ENCODE results near the gene STK35.

Gene STK35

GRCh38 chr20:2133318-2134183 lies 31.9 kb downstream of the STK35 start:
- H3K27ac Mint-ChIP-seq: no peak overlapping the region
- H3K36me3 Mint-ChIP-seq (ENCODE audit: low read depth): peaks cover 15% of the 10 kb centered on the region
- no peak overlapping the region for H3K4me3 Mint-ChIP-seq
- intact Hi-C loops (cut with micrococcal nuclease): no loop called here
- no peaks in the 10 kb centered on the region for H3K9me3 Mint-ChIP-seq
- no peaks in the 10 kb centered on the region for H3K27me3 Mint-ChIP-seq
- H3K4me1 Mint-ChIP-seq (ENCODE audit: low read depth): peaks cover 51% of the 10 kb centered on the region

DNA sequence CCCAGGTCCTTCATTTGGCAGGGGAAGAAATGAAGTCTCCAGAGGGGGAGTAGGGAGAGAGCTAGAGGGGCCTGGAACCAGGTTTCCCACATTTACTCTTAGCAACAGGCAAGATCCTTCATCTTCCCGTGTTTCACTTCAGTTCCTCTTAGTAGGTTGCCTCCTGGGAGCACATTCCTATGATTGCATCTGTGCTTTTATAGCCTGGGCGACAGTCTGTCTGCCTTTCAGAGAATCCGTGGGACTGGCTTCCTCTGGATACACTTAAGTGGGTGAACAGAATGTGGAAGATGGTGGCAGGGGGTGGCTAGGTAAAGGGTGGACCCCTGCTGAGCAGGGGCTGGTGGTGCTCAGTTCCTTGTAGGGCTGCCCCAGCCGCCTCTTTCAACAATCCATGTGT lies 33.4 kb downstream of the STK35 start:
- H3K27me3 Mint-ChIP-seq: no peaks in the 10 kb centered on the region
- intact Hi-C loops (cut with micrococcal nuclease): no loop called here
- H3K9me3 Mint-ChIP-seq: no peaks in the 10 kb centered on the region
- peaks cover 42% of the 10 kb centered on the region for H3K4me1 Mint-ChIP-seq (ENCODE audit: low read depth)
- H3K27ac Mint-ChIP-seq: no peak overlapping the region
- H3K4me3 Mint-ChIP-seq: no peak overlapping the region
- H3K36me3 Mint-ChIP-seq (ENCODE audit: low read depth): peaks cover 13% of the 10 kb centered on the region

DNA sequence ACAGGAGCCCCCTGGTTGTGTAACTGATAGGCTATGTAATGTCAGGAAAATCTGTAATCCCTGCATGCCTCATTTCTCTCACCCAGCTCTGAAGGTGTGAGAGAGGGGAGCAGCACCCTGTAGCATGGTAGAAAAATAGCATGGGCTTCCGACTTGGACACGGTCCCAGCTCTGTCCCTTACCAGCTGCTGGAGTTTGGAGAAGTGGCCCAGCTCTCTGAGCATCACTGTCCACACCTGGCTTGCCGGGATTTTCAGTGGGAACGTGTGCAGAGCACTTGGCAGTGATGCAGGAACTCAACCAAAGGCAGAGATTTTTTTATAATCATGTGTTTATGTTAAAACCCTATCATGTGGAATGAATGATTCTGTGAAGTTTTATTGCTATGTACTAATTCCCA lies 34.6 kb downstream of the STK35 start:
- intact Hi-C loops (cut with micrococcal nuclease): no loop called here
- Mint-ChIP-seq H3K4me1 (ENCODE audit: low read depth) (peaks cover 34% of the 10 kb centered on the region), H3K36me3 (ENCODE audit: low read depth) (peaks cover 13% of the 10 kb centered on the region), H3K27ac (no peak overlapping the region), H3K9me3 (no peaks in the 10 kb centered on the region), H3K27me3 (no peaks in the 10 kb centered on the region), H3K4me3 (no peak overlapping the region)

GRCh38 chr20:2137552-2138201 lies 36.0 kb downstream of the STK35 start:
- peaks cover 25% of the 10 kb centered on the region for H3K4me1 Mint-ChIP-seq (ENCODE audit: low read depth)

GRCh38 chr20:2138396-2138795 lies 36.8 kb downstream of the STK35 start:
- Mint-ChIP-seq H3K36me3 (ENCODE audit: low read depth) (peaks cover 13% of the 10 kb centered on the region), H3K27ac (no peak overlapping the region), H3K9me3 (no peaks in the 10 kb centered on the region), H3K27me3 (no peaks in the 10 kb centered on the region), H3K4me1 (ENCODE audit: low read depth) (peaks cover 18% of the 10 kb centered on the region), H3K4me3 (no peak overlapping the region)
- intact Hi-C loops (cut with micrococcal nuclease): no loop called here

More at GRCh38 chr20:2137552-2138201, 36.0 kb downstream of the STK35 start:
- Mint-ChIP-seq H3K27ac (no peak overlapping the region), H3K27me3 (no peaks in the 10 kb centered on the region), H3K36me3 (ENCODE audit: low read depth) (peaks cover 13% of the 10 kb centered on the region), H3K9me3 (no peaks in the 10 kb centered on the region), H3K4me3 (no peak overlapping the region)
- intact Hi-C loops (cut with micrococcal nuclease): no loop called here

- H3K4me3 Mint-ChIP-seq: no peak overlapping the region
Measured at GRCh38 chr20:2139250-2139649, 37.6 kb downstream of the STK35 start.

GRCh38 chr20:2139736-2140135 lies 38.1 kb downstream of the STK35 start:
- H3K9me3 Mint-ChIP-seq: no peaks in the 10 kb centered on the region
- H3K4me1 Mint-ChIP-seq (ENCODE audit: low read depth): peaks cover 18% of the 10 kb centered on the region
- H3K36me3 Mint-ChIP-seq (ENCODE audit: low read depth): peaks cover 27% of the 10 kb centered on the region
- no peak overlapping the region for H3K4me3 Mint-ChIP-seq
- no peaks in the 10 kb centered on the region for H3K27me3 Mint-ChIP-seq
- H3K27ac Mint-ChIP-seq: no peak overlapping the region
- intact Hi-C loops (cut with micrococcal nuclease): no loop called here

More at GRCh38 chr20:2139250-2139649, 37.6 kb downstream of the STK35 start:
- intact Hi-C loops (cut with micrococcal nuclease): no loop called here
- H3K4me1 Mint-ChIP-seq (ENCODE audit: low read depth): peaks cover 18% of the 10 kb centered on the region
- peaks cover 22% of the 10 kb centered on the region for H3K36me3 Mint-ChIP-seq (ENCODE audit: low read depth)
- no peak overlapping the region for H3K27ac Mint-ChIP-seq
- H3K9me3 Mint-ChIP-seq: no peaks in the 10 kb centered on the region
- H3K27me3 Mint-ChIP-seq: no peaks in the 10 kb centered on the region

DNA sequence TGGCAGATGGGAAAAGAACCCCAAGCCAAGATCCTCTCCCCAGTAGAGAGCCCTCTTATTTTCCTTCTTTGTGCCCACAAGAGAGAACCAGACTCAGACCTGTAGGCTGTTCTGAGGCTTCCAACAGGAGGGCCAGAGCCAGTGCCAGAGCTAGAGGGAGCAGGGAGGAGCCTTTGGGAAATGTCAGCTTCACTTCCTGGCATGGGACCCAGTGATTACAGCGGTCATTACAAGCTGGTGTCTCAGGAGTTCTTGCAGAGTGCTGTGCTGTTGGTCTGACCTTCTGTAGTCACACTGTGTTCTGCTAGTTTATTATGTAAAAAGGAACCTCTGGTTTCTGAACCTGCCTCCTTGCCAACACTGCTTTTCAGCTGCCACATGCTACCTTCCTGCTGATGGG lies 38.9 kb downstream of the STK35 start:
- Mint-ChIP-seq H3K9me3 (no peaks in the 10 kb centered on the region), H3K36me3 (ENCODE audit: low read depth) (peaks cover 35% of the 10 kb centered on the region), H3K4me1 (ENCODE audit: low read depth) (peaks cover 18% of the 10 kb centered on the region), H3K27ac (no peak overlapping the region), H3K27me3 (no peaks in the 10 kb centered on the region), H3K4me3 (no peak overlapping the region)
- intact Hi-C loops (cut with micrococcal nuclease): no loop called here

DNA sequence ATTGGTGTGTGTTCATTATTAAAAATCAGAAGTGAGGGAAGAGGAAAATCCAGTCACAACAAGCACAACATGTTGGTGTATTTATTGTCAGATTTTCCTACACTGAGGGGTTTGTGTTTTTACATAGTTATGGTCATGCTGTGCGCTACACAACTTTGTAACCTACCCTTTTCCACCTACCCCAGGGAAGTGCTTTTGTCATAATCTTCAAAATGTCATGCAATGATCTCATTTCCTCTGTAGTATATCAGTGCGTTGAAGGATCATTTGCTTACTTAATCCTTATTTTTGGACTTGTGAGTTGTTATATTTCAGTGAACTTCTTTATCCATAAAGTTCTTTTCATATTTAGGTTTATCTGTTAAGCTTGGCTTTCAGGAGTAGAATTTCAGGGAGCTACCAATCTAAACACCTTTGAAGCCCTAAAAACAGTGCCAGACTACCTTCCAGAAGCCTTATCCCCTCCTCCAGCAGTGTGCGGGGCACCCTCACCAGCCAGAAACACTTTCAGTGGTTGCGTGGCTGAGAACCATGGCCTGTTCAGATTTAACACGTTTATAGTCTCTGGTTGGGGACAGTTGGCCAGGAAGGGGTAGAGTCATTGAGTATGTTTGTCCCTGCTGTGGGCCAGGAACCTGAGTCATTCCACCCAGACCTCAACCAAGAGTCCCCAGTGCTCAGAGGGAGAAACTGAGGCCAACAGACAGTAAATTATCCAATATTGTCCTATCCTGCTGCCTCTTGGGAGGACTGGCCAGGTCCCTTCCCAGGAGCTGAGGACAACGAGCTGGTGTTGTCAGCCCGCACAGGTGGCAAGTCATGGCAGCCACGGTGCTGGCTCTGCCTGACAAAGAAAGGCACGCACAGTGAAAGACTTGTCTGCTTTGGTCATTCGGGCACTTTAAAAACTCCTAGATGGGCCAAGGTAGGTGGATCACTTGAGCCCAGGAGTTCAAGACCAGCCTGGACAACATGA lies 40.3 kb downstream of the STK35 start:
- no peaks in the 10 kb centered on the region for H3K27me3 Mint-ChIP-seq
- peaks cover 14% of the 10 kb centered on the region for H3K4me1 Mint-ChIP-seq (ENCODE audit: low read depth)
- H3K4me3 Mint-ChIP-seq: no peak overlapping the region
- no peaks in the 10 kb centered on the region for H3K9me3 Mint-ChIP-seq
- intact Hi-C loops (cut with micrococcal nuclease): no loop called here
- no peak overlapping the region for H3K27ac Mint-ChIP-seq
- peaks cover 44% of the 10 kb centered on the region for H3K36me3 Mint-ChIP-seq (ENCODE audit: low read depth)

DNA sequence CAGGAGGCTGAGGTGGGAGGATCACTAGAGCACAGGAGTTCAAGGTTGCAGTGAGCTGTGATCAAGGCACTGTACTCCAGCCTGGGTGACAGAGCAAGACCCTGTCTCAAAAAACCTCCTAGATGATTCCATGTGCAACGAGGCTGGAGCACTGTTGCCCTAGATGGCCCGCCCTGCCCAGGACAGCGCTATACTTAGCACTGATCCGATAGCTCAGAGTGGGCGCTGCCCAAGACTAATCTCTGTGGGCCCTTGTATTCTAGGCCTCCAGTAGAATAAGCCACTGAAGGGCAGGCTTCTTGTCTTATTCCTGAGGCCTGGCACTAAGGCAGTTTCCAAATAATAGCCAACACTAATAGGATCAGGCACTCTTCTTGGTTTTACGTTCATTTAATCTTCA lies 41.0 kb downstream of the STK35 start:
- no peaks in the 10 kb centered on the region for H3K9me3 Mint-ChIP-seq
- peaks cover 8% of the 10 kb centered on the region for H3K4me1 Mint-ChIP-seq (ENCODE audit: low read depth)
- H3K36me3 Mint-ChIP-seq (ENCODE audit: low read depth): peaks cover 40% of the 10 kb centered on the region
- H3K4me3 Mint-ChIP-seq: no peak overlapping the region
- H3K27ac Mint-ChIP-seq: no peak overlapping the region
- intact Hi-C loops (cut with micrococcal nuclease): no loop called here
- no peaks in the 10 kb centered on the region for H3K27me3 Mint-ChIP-seq

GRCh38 chr20:2143594-2143993 lies 42.0 kb downstream of the STK35 start:
- Mint-ChIP-seq H3K9me3 (no peaks in the 10 kb centered on the region), H3K36me3 (ENCODE audit: low read depth) (peaks cover 45% of the 10 kb centered on the region), H3K27ac (no peak overlapping the region), H3K4me3 (no peak overlapping the region), H3K27me3 (no peaks in the 10 kb centered on the region), H3K4me1 (ENCODE audit: low read depth) (no peaks in the 10 kb centered on the region)
- intact Hi-C loops (cut with micrococcal nuclease): no loop called here

GRCh38 chr20:2144850-2145249 lies 43.2 kb downstream of the STK35 start:
- peaks cover 56% of the 10 kb centered on the region for H3K36me3 Mint-ChIP-seq (ENCODE audit: low read depth)
- no peaks in the 10 kb centered on the region for H3K27me3 Mint-ChIP-seq
- intact Hi-C loops (cut with micrococcal nuclease): no loop called here
- no peaks in the 10 kb centered on the region for H3K9me3 Mint-ChIP-seq
- H3K4me1 Mint-ChIP-seq (ENCODE audit: low read depth): no peaks in the 10 kb centered on the region
- no peak overlapping the region for H3K4me3 Mint-ChIP-seq
- no peak overlapping the region for H3K27ac Mint-ChIP-seq

DNA sequence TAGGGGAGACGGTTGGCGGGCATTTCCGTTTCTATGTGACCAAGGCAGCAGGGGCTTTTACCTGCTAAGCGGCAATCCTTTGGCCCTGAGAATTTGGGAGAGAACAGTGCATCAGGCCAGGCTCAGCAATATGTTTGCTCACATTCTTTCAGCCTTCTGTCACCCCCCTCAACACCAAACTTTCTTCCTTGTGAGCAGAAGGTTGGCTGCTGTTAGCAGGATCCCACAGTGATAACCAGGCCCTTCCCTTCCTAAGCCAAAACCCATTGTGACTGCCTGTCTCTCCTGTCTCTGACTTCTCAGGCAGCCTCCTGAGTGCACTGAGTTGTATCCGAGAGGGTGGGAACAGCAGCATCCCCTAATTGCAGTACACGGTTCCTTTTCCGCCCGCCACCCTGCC lies 43.7 kb downstream of the STK35 start:
- Mint-ChIP-seq H3K36me3 (ENCODE audit: low read depth) (peaks cover 56% of the 10 kb centered on the region), H3K9me3 (no peaks in the 10 kb centered on the region), H3K27me3 (no peaks in the 10 kb centered on the region), H3K4me3 (no peak overlapping the region), H3K27ac (no peak overlapping the region), H3K4me1 (ENCODE audit: low read depth) (no peaks in the 10 kb centered on the region)
- intact Hi-C loops (cut with micrococcal nuclease): no loop called here
